Duodenal mucosa (tissue), 2 donors: Measurements from ENCODE around the gene KCNQ1.

Source experiments
- H3K27ac ChIP-seq: one replicate; pipeline ENCODE4 v1.7.0; 2013; ENCODE audit warnings: low read depth, low read length
- H3K27me3 ChIP-seq, 2 donors: one replicate each; pipeline ENCODE4 v1.7.0; 2013; ENCODE audit warnings: low read length in 2 of 2, control low read depth in 1 of 2; ENCODE audit not compliant: insufficient read depth in 2 of 2, control insufficient read depth in 1 of 2
- H3K36me3 ChIP-seq, 2 donors: one replicate each; pipeline ENCODE4 v1.7.0; 2013; ENCODE audit warnings: low read length in 2 of 2, control low read depth in 1 of 2; ENCODE audit not compliant: insufficient read depth in 2 of 2, control insufficient read depth in 1 of 2
- H3K4me1 ChIP-seq, 2 donors: one replicate each; pipeline ENCODE4 v1.7.0; 2013; ENCODE audit warnings: low read length in 2 of 2, control low read depth in 1 of 2; ENCODE audit not compliant: insufficient read depth in 2 of 2, control insufficient read depth in 1 of 2
- H3K4me3 ChIP-seq, 2 donors: one replicate each; pipeline ENCODE4 v1.7.0; 2013; ENCODE audit warnings: low read length in 2 of 2, low read depth in 1 of 2
- H3K9ac ChIP-seq, 2 donors: one replicate each; pipeline ENCODE4 v1.7.0; 2013; ENCODE audit warnings: low read length in 2 of 2, low read depth in 1 of 2
- H3K9me3 ChIP-seq, 2 donors: one replicate each; pipeline ENCODE4 v1.7.0; 2013; ENCODE audit warnings: low read length in 2 of 2, control low read depth in 1 of 2; ENCODE audit not compliant: control insufficient read depth in 1 of 2

The KCNQ1 gene

DNA sequence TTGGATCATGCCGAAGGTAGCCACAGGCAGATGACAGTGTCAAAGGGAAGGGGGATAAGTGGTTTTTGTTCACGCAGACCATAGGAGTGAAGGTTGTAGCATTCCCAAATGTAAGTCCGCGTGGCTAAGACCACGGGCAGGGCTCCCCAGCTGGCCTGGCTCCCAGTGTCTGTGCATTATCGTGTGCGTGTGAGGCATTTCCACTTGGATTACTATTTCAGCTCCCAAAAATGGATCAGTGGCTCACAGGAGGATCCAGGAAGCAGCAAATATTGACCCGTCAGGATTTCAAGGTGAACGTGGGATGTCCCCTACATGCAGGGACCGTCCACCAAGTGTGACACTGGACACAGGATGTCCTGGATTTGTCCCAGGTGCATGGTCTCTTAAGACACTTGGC lies 430.2 kb downstream of the KCNQ1 start:
- H3K4me3 ChIP-seq = no peak overlapping the region
- H3K36me3 ChIP-seq = no peaks in the 10 kb centered on the region
- H3K27me3 ChIP-seq = peaks cover 12 to 14% of the 10 kb centered on the region in 2 donors
- H3K27ac ChIP-seq = no peak overlapping the region
- H3K9ac ChIP-seq = no peak overlapping the region
- H3K9me3 ChIP-seq = no peaks in the 10 kb centered on the region
- H3K4me1 ChIP-seq = no peaks in the 10 kb centered on the region

- no peaks in the 10 kb centered on the region for H3K9me3 ChIP-seq
- no peak overlapping the region for H3K9ac ChIP-seq
- peaks cover 0 to 4% of the 10 kb centered on the region in 2 donors for H3K27me3 ChIP-seq
- H3K36me3 ChIP-seq = no peaks in the 10 kb centered on the region
- H3K27ac ChIP-seq = no peak overlapping the region
- no peak overlapping the region for H3K4me3 ChIP-seq
- no peaks in the 10 kb centered on the region for H3K4me1 ChIP-seq
Observed at GRCh38 chr11:2877474-2877873, 432.7 kb downstream of the KCNQ1 start.

- Histone ChIP-seq H3K4me1 (peaks cover 0 to 2% of the 10 kb centered on the region in 2 donors), H3K9ac (no peak overlapping the region), H3K27ac (no peak overlapping the region), H3K4me3 (no peak overlapping the region), H3K27me3 (peaks cover 4 to 9% of the 10 kb centered on the region in 2 donors), H3K36me3 (no peaks in the 10 kb centered on the region), H3K9me3 (no peaks in the 10 kb centered on the region)
Observed at GRCh38 chr11:2878782-2879181, 434.0 kb downstream of the KCNQ1 start.

DNA sequence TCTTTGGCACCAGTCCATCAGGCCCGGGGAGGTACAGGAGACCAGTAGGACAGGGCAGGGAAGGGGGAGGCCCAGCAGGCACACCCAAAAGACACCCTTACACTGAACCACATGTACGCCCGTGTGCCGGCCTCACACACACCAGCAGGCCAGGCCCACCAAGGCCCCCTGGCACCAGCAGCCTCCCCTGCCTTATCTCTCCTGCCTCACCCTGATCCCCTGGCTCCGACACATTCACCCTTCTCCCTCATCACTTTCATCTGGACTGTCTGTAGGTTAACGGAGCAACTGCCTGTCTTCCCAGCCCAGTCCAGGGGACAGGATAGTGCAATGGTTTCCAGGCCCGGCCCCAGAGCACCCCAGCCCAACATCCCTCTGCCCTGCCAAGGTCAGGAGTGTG lies 435.8 kb downstream of the KCNQ1 start:
- Histone ChIP-seq H3K9ac (no peak overlapping the region), H3K9me3 (no peaks in the 10 kb centered on the region), H3K36me3 (no peaks in the 10 kb centered on the region), H3K4me3 (no peak overlapping the region), H3K27ac (no peak overlapping the region), H3K27me3 (peaks cover 4 to 9% of the 10 kb centered on the region in 2 donors), H3K4me1 (peaks cover 0 to 7% of the 10 kb centered on the region in 2 donors)

- H3K27ac ChIP-seq = no peak overlapping the region
- no peak overlapping the region for H3K9ac ChIP-seq
- H3K4me3 ChIP-seq = no peak overlapping the region
- no peaks in the 10 kb centered on the region for H3K9me3 ChIP-seq
- H3K4me1 ChIP-seq = peaks cover 0 to 8% of the 10 kb centered on the region in 2 donors
- peaks cover 4 to 9% of the 10 kb centered on the region in 2 donors for H3K27me3 ChIP-seq
- H3K36me3 ChIP-seq = no peaks in the 10 kb centered on the region
Observed at GRCh38 chr11:2881076-2881980, 436.5 kb downstream of the KCNQ1 start.

- no peak overlapping the region for H3K27ac ChIP-seq
- no peak overlapping the region for H3K4me3 ChIP-seq
- no peak overlapping the region for H3K9ac ChIP-seq
- peaks cover 4 to 9% of the 10 kb centered on the region in 2 donors for H3K27me3 ChIP-seq
- no peaks in the 10 kb centered on the region for H3K9me3 ChIP-seq
- no peaks in the 10 kb centered on the region for H3K36me3 ChIP-seq
- peaks cover 0 to 10% of the 10 kb centered on the region in 2 donors for H3K4me1 ChIP-seq
Observed at GRCh38 chr11:2881981-2882375, 437.2 kb downstream of the KCNQ1 start.

DNA sequence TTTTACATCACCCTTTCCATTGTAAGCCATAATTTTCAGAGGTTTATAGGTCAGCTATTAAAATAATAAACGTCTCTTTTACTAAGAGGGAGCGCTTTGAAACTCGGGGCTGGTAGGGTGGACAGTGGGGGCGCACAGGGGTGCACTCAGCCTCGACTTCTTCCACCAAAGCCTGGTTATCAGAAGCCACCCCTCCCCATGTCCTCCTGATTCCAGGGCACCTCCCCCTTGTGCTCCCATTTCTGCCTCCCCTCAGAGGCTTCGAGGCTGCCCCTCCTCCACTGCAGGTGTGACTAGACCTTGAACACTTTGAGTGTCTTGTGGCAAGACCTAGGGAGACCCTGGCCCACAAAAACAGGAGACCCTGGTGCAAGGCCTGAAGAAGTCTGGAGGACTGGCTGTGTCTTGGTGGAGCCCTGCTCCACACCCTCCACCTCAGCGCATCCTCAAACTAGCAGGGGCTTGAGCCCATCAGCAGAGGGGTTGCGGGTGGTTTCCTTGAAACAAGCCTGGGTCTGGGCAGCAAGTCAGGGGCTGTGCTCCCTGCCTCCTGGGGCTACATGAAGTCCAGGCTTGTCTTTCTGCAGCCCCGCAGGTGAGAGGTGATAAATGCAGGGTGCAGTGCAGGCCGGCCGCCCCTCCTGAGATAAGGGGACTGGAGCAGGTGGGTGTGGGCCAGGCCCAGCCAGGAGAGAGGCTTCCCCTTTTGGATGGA lies 437.7 kb downstream of the KCNQ1 start:
- H3K36me3 ChIP-seq = no peaks in the 10 kb centered on the region
- peaks cover 4 to 9% of the 10 kb centered on the region in 2 donors for H3K27me3 ChIP-seq
- peak overlapping the region in 1 of 2 donors; percentile 44 for H3K4me3 ChIP-seq
- H3K9ac ChIP-seq = no peak overlapping the region
- H3K27ac ChIP-seq = no peak overlapping the region
- H3K4me1 ChIP-seq = peaks cover 0 to 10% of the 10 kb centered on the region in 2 donors
- no peaks in the 10 kb centered on the region for H3K9me3 ChIP-seq

DNA sequence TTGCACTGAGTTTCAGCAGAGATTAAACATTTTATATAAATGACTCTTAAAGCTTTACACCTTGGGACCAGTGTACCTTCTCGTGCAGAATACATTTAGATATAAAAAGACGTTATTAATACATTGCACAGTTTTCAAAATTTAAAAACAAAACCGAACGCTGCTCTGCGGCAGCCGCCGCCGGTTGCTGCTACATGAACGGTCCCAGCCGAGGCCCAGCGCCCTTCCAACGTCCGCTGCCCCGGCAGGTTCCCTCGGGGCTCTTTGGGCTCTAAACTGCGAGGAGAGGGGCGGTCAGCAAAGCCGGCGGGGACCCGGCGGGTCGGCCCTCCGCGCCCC lies 438.8 kb downstream of the KCNQ1 start:
- no peaks in the 10 kb centered on the region for H3K9me3 ChIP-seq
- no peak overlapping the region for H3K27ac ChIP-seq
- peaks cover 4 to 9% of the 10 kb centered on the region in 2 donors for H3K27me3 ChIP-seq
- H3K4me1 ChIP-seq = peaks cover 0 to 14% of the 10 kb centered on the region in 2 donors
- H3K4me3 ChIP-seq = peak overlapping the region; percentile 59 to 60
- H3K9ac ChIP-seq = no peak overlapping the region
- no peaks in the 10 kb centered on the region for H3K36me3 ChIP-seq

- H3K27me3 ChIP-seq = peaks cover 4 to 9% of the 10 kb centered on the region in 2 donors
- no peak overlapping the region for H3K9ac ChIP-seq
- H3K4me3 ChIP-seq = peak overlapping the region; percentile 59 to 60
- no peaks in the 10 kb centered on the region for H3K36me3 ChIP-seq
- peak overlapping the region; percentile 32 for H3K27ac ChIP-seq
- H3K4me1 ChIP-seq = peaks cover 0 to 14% of the 10 kb centered on the region in 2 donors
- no peaks in the 10 kb centered on the region for H3K9me3 ChIP-seq
Observed at GRCh38 chr11:2883979-2884815, 439.4 kb downstream of the KCNQ1 start.
